Cortex of kidney (tissue), 1 donor: ENCODE measurements around the gene MRPL51.
"Not testable (repeated sequence)": the region's sequence is repeated elsewhere in the genome, so short reads cannot be mapped to it uniquely, and the experiment has no call there.

Source experiments
- DNase-seq: peaks from one replicate; lab custom pipeline; 2025; lab: John Stamatoyannopoulos, UW

Gene MRPL51

GRCh38 chr12:6532051-6532926, 39.2 kb upstream of the MRPL51 start:
- no peak for DNase-seq

GRCh38 chr12:6530576-6531260, 37.7 kb upstream of the MRPL51 start:
- no peak for DNase-seq

DNA sequence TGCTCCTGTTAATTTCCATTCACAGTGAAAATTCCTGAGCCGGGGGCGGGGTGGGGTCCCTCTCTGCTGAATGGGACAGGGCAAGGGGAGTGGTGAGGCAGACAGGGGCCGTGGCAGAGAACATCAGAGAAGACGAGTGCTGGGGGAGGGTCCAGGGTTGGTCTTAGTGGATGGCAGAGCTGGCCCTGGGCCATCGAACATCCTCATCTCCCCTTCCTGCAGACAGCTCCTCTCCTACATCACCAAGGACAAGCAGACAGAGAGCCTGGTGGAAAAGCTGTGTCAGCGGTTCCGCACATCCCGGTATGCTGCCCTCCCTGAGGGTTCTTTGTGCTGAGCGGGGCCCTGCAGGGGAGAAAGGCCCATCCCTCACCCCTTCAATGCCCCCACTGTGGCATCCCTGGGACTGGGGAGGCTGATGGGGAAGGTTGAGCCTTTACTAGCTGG, 36.3 kb upstream of the MRPL51 start:
- DNase-seq = no peak

DNA sequence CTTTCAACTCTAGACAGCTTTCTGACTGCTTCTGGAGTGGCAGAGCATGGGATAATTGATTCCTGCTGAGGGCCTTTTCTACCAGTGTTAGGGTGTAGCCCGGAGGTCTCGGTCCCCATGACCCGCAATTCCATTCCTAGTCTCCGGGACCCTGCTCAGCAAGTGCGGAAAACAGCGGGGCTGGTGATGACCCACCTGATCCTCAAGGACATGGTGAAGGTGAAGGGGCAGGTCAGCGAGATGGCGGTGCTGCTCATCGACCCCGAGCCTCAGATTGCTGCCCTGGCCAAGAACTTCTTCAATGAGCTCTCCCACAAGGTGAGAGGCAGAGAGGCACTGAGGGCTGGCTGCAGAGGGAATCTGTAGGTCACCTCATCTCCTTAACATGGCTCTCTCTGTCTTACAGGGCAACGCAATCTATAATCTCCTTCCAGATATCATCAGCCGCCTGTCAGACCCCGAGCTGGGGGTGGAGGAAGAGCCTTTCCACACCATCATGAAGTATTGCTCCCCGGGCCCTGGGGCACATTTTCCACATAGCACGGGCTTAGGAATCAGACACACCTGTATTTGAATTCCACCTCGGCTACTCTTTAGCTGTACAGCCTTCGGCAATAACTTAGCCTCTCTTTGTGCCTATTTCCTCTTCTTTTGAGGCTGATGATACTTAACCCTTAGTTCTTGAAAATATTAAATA, 35.6 kb upstream of the MRPL51 start:
- no peak for DNase-seq

GRCh38 chr12:6527711-6528110, 34.6 kb upstream of the MRPL51 start:
- no peak for DNase-seq

DNA sequence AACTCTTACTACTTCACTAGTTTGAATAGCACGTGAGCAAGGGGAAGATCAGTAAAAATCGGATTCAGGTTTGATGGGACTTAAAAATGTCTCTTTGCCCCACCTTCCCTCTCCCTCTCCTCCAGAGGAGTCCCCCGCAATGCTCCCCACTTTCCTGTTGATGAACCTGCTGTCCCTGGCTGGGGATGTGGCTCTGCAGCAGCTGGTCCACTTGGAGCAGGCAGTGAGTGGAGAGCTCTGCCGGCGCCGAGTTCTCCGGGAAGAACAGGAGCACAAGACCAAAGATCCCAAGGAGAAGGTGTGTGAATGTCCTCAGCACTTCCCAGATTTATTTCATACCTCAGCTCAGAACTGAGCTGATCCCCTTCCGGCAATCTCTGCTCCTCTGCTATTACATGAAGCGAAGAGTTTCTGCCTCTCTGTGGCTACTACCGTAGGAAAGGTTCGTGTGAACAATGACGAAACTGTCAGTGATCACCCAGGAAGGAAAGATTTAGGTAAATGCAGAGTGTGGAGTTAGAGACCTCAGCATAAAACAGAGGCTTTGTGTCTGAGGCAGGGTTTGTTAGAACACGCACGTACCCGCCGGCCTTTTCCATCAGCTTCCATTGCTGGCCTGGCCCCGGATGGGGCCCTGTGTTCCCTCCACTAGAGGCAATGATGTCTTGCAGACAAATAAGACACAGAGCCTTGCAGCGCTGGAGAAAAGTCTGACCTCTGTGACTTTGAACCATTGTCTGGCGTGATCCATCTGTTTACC, 33.9 kb upstream of the MRPL51 start:
- DNase-seq = no peak

DNA sequence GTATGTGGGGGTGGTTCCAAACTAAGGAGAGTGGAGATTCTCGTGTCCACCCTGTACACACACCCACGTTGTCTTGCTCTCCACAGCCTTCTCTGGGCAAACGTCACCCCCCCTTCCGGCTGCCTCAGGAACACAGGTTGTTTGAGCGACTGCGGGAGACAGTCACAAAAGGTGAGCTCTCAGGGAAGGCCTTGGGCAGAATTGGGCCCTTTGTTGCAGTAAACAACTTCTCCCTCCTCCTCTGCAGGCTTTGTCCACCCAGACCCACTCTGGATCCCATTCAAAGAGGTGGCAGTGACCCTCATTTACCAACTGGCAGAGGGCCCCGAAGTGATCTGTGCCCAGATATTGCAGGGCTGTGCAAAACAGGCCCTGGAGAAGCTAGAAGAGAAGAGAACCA, 33.1 kb upstream of the MRPL51 start:
- DNase-seq = no peak

- DNase-seq = no peak
Measured at GRCh38 chr12:6524648-6525047, 31.6 kb upstream of the MRPL51 start.

DNA sequence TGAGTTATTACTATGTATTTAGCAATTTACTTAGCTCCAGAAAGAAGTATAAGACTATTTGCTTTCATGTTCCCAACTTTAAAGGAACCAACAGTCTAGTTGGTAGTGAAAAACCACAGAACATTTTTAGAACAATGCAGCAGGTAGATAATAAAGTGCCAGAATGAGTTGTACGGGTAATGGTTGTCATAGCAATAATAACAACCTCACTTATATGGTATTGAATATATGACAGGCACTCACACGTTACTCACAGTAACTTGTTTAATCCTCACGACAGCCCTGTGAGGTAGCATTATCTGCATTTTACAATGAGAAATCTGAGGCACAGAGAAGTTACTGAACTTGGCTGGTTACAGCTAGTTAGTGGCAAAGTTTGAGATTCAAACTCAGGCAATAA, 30.6 kb upstream of the MRPL51 start:
- no peak for DNase-seq

GRCh38 chr12:6522193-6522592, 29.1 kb upstream of the MRPL51 start:
- DNase-seq = no peak

- DNase-seq = no peak
Measured at GRCh38 chr12:6520186-6520585, 27.1 kb upstream of the MRPL51 start.

GRCh38 chr12:6508087-6508486, 15.0 kb upstream of the MRPL51 start:
- no peak for DNase-seq

DNA sequence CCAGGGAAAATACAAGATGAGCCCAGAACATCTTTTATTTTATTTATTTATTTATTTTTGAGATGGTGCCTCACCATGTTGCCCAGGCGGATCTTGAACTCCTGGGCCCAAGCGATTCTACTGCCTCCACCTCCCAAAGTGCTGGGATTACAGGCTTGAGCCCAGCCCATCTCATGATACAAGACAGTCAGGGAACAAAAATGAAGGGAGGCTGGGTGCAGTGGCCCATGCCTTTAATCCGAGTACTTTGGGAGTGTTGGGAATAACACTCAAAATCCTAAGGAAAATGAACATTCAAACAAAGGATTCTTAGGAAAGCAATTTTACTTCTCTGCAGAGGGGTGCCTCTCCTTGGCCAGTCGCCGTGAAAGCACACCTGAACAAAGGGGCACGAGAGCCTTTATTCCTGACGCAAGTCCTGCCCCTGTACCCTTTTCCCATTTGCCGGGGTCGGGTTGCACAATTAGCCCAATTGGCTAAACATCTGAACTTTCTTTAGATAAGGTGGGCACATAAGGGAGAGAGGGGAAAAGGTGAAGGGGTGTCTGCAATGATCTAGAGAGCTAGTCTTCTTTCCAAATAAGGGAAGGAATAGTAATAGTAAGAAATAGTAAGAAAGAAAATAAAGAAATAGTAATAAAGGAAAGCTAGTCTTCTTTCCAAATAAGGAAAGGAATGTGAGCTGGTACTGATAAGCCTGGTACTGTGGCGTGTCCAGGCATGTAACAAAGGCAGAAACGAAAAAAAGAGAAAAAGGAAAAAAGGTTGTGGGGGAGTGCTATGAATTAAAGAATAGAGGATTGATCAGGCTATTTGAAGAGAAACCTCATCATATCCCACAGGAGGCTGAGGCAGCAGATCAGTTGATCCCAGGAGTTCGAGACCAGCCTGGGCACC, 14.3 kb upstream of the MRPL51 start:
- DNase-seq = no peak

DNA sequence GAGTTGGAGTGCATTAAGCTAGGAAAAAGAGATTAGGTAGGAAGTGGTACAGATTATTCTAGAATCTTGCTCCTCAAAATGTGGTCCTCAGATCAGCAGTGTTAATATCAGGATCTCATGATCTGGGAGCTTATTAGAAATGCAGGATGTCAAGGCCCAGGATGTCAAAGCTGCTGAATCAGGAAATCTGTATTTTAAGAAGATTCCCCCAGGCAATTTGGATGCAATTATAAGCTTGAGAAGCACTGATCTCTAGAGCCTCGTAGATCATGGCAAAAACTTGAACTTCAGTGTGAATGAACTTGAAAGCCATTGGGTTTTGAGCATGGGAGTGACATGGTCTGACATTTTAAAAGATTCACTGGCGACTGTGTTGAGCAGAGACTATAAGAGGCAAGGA, 7.4 kb upstream of the MRPL51 start:
- no peak for DNase-seq

DNA sequence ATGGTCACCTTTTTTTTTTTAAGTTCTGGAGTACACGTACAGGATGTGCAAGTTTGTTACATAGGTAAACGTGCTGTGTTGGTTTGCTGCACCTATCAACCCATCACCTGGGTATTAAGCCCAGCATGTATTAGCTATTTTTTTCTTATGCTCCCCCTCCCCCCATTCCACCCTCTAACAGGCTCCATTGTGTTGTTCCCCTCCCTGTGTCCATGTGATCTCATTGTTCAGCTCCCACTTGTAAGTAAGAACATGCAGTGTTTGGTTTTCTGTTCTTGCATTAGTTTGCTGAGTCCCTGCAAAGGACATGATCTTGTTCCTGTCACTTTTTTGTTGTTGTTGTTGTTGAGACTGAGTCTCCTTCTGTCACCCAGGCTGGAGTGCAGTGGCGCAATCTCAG, 4.2 kb upstream of the MRPL51 start:
- not testable (repeated sequence) for DNase-seq

GRCh38 chr12:6494968-6495367, 1.9 kb upstream of the MRPL51 start:
- no peak for DNase-seq

DNA sequence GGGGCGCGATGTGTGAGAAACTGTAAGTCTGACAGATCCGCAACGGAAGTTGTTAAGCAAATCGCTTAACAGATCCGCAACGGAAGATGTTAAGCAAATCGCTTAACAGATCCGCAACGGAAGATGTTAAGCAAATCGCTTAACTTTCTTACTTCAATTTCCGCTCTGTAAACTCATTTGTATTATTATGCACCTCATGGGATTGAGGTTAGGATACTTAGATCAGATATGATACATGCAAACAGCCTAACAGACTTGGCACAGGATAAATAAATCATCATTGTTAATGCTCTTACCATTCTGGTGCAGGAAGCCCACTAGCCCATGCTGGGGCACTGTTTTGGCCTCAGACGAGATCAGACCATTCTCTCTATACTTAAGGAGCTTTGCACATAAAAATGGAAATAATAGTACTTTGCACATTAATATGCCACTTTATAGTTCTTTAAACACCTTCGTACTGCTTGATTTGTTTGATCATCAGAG, 1.2 kb upstream of the MRPL51 start:
- no peak for DNase-seq

DNA sequence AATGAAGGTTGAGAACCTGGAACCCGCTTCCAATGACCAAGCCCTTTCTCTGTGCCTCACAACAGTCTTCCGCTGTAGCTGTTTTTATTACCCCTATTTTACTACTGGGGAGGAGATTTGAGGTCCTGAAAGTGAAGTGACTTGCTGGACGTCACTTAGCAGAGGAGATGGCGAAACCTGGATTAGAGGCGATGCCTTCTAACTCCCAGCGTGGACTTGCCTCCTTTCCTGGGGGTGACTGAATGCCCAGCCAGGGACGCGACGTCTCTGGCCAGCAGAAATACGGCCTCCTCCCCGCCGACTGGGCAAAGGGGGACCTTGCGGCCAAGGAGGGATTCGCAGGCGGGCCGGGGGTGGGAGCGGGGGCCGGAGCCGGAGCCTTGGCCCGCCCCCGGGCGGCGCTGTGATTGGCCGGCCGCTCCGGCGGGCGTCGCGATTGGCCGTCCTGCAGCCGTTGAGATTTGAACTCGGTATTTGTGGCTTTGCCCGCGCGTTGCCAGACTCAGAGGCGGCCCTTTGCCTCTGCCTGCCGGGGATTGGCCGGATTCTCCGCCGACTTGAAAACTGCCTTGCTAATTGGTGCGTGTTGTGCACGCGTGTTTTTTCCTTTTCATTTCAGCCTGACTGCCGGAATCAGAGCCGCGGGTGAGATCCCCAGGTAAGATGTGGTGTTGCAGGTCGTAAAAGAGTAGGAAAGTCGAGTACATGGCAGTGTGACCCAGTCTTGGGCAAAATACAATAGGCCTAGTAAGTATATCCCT, 615 bp upstream of the MRPL51 start, which contains the start of gene NCAPD2:
TSS of gene NCAPD2 (plus strand) at position 606 of the 761 bp plus-strand sequence. CDS start 997 bp downstream, outside the sequence.
- peak; percentile 33 for DNase-seq

GRCh38 chr12:6490673-6491072, 2.4 kb downstream of the MRPL51 start:
- not testable (repeated sequence) for DNase-seq

GRCh38 chr12:6489449-6489848, 3.6 kb downstream of the MRPL51 start:
- DNase-seq = no peak
